H1 (cell line): Measurements from ENCODE around the gene OPA3. TPM values are rescaled to one million over a fixed set of nuclear protein-coding genes. Genes with fewer than 3 reads are reported as not detected.

ENCODE experiments used
- CTCF ChIA-PET: fragments of 300-600 bp; sonication (Branson Sonifier 250); formaldehyde crosslinking; loops from one replicate; lab custom pipeline; 2021; ENCODE audit not compliant: partially characterized antibody; lab: Charles Lee
- POLR2A ChIA-PET: fragments of 300-600 bp; sonication (Branson Sonifier 250); formaldehyde crosslinking; loops from one replicate; lab custom pipeline; 2021; ENCODE audit warnings: inconsistent platforms; ENCODE audit not compliant: partially characterized antibody; lab: Charles Lee
- DNase-seq, 2 experiments: peaks; one replicate each; pipeline versions ENCODE4 v3.0.0 to v3.0.0-alpha.2; 2010 to 2022; ENCODE audit warnings: low spot score in 2 of 2, low read depth in 1 of 2, mixed read lengths in 1 of 2
- FAIRE-seq: peaks from 2 replicates; lab custom pipeline; 2011; peaks lifted over from hg19 to GRCh38; lab: Jason Lieb, UNC
- H2AFZ ChIP-seq: 2 replicates; pipeline ENCODE4 v1.8.1; 2012; ENCODE audit warnings: low read length, inconsistent platforms
- H2AK5ac ChIP-seq: 2 replicates; pipeline ENCODE4 v1.6.1; 2013; ENCODE audit warnings: low read depth, low read length
- H2BK120ac ChIP-seq: replicated peaks from 2 replicates; pipeline ENCODE3; 2013; ENCODE audit warnings: low read depth, low read length, inconsistent platforms
- H2BK12ac ChIP-seq: 2 replicates; pipeline ENCODE4 v1.6.1; 2013; ENCODE audit warnings: low read depth, low read length
- H2BK15ac ChIP-seq: 2 replicates; pipeline ENCODE4 v1.6.1; 2013; ENCODE audit warnings: low read length
- H2BK20ac ChIP-seq: 2 replicates; pipeline ENCODE4 v1.6.1; 2013; ENCODE audit warnings: low read length
- H2BK5ac ChIP-seq: 2 replicates; pipeline ENCODE4 v1.6.1; 2013; ENCODE audit warnings: low read depth, low read length
- H3K14ac ChIP-seq: 2 replicates; pipeline ENCODE4 v1.6.1; 2013; ENCODE audit warnings: inconsistent platforms; ENCODE audit not compliant: insufficient read length
- H3K18ac ChIP-seq: 2 replicates; pipeline ENCODE4 v1.6.1; 2013; ENCODE audit warnings: low read length; ENCODE audit errors: extremely low read depth
- H3K23ac ChIP-seq: 2 replicates; pipeline ENCODE4 v1.6.1; 2013; ENCODE audit warnings: inconsistent platforms; ENCODE audit not compliant: insufficient read length
- H3K23me2 ChIP-seq: 2 replicates; pipeline ENCODE4 v1.6.1; 2013; ENCODE audit warnings: low read depth, low read length
- H3K27ac ChIP-seq: 2 replicates; pipeline ENCODE4 v1.6.1; 2011; ENCODE audit warnings: low read depth, low read length, inconsistent platforms
- H3K27me3 ChIP-seq, 4 experiments: replicated peaks in 1 of 4; 1 replicate in 1 of 4; 2 replicates in 3 of 4; pipeline versions ENCODE4 v1.6.1 to v1.8.1; 2011 to 2013; ENCODE audit warnings: low read length in 3 of 4, mild to moderate bottlenecking in 3 of 4, inconsistent platforms in 2 of 4, mixed read lengths in 2 of 4, moderate library complexity in 1 of 4; ENCODE audit not compliant: control insufficient read depth in 3 of 4, insufficient read depth in 3 of 4; ENCODE audit errors: extremely low read depth in 1 of 4
- H3K36me3 ChIP-seq, 4 experiments: 2 replicates each; pipeline versions ENCODE4 v1.6.1 to v1.8.1; 2011 to 2013; ENCODE audit warnings: mild to moderate bottlenecking in 4 of 4, low read length in 3 of 4, moderate library complexity in 2 of 4, control low read depth in 1 of 4, inconsistent platforms in 1 of 4; ENCODE audit not compliant: insufficient read depth in 4 of 4, control insufficient read depth in 2 of 4
- H3K4ac ChIP-seq: replicated peaks from 2 replicates; pipeline ENCODE3; 2013; ENCODE audit warnings: low read length, low read depth, mixed read lengths, inconsistent platforms; ENCODE audit not compliant: insufficient read length
- H3K4me1 ChIP-seq, 4 experiments: replicated peaks in 1 of 4; 1 replicate in 1 of 4; 2 replicates in 3 of 4; pipeline versions ENCODE4 v1.6.1 to v1.8.1; 2011 to 2013; ENCODE audit warnings: low read length in 3 of 4, inconsistent platforms in 2 of 4, mixed read lengths in 1 of 4; ENCODE audit not compliant: insufficient read depth in 4 of 4, control insufficient read depth in 3 of 4
- H3K4me2 ChIP-seq, 2 experiments: 2 replicates each; pipeline versions ENCODE4 v1.6.1 to v1.8.1; 2011 to 2013; ENCODE audit warnings: low read depth in 2 of 2, low read length in 2 of 2, control low read depth in 1 of 2, inconsistent platforms in 1 of 2, mild to moderate bottlenecking in 1 of 2; ENCODE audit not compliant: insufficient read depth in 1 of 2
- H3K4me3 ChIP-seq, 4 experiments: fragments of 200-600, 300-600 bp in 1 of 4; sonication (generic), shearing (Covaris generic), sonication (Bioruptor Twin) in 1 of 4; 2 replicates each; pipeline versions ENCODE4 v1.5.1 to v1.8.1; 2011 to 2016; ENCODE audit warnings: low read length in 4 of 4, low read depth in 3 of 4, control low read depth in 2 of 4, inconsistent platforms in 2 of 4, mild to moderate bottlenecking in 2 of 4, mixed read lengths in 1 of 4, moderate library complexity in 1 of 4; ENCODE audit not compliant: insufficient read depth in 2 of 4; ENCODE audit errors: extremely low read depth in 1 of 4
- H3K56ac ChIP-seq: replicated peaks from 2 replicates; pipeline ENCODE3; 2013; ENCODE audit warnings: low read depth, mild to moderate bottlenecking, mixed read lengths, low read length, inconsistent platforms; ENCODE audit not compliant: insufficient read length
- H3K79me1 ChIP-seq: 2 replicates; pipeline ENCODE4 v1.6.1; 2013; ENCODE audit warnings: low read depth, low read length, control low read depth
- H3K79me2 ChIP-seq, 2 experiments: 2 replicates each; pipeline versions ENCODE4 v1.6.1 to v1.8.1; 2012 to 2013; ENCODE audit warnings: low read length in 2 of 2, mild to moderate bottlenecking in 2 of 2, inconsistent platforms in 1 of 2; ENCODE audit not compliant: insufficient read depth in 2 of 2, control insufficient read depth in 1 of 2
- H3K9ac ChIP-seq, 4 experiments: replicated peaks in 1 of 4; 1 replicate in 1 of 4; 2 replicates in 3 of 4; pipeline versions ENCODE4 v1.6.1 to v1.8.1; 2011 to 2013; ENCODE audit warnings: low read depth in 3 of 4, low read length in 3 of 4, control low read depth in 2 of 4, mild to moderate bottlenecking in 2 of 4, moderate library complexity in 2 of 4, inconsistent platforms in 1 of 4; ENCODE audit errors: extremely low read depth in 1 of 4
- H3K9me3 ChIP-seq, 2 experiments: 2 replicates each; pipeline versions ENCODE4 v1.6.1 to v1.8.1; 2012 to 2013; ENCODE audit warnings: mild to moderate bottlenecking in 2 of 2, moderate library complexity in 2 of 2, control low read depth in 1 of 2, inconsistent platforms in 1 of 2, low read depth in 1 of 2, low read length in 1 of 2, mixed read lengths in 1 of 2; ENCODE audit not compliant: insufficient read depth in 2 of 2
- H4K20me1 ChIP-seq, 2 experiments: replicated peaks in 1 of 2; 2 replicates each; pipeline versions ENCODE3 to v1.8.1; 2011 to 2013; ENCODE audit warnings: inconsistent platforms in 2 of 2, low read length in 2 of 2, mild to moderate bottlenecking in 1 of 2; ENCODE audit not compliant: insufficient read depth in 2 of 2, control insufficient read depth in 1 of 2
- H4K5ac ChIP-seq: 2 replicates; pipeline ENCODE4 v1.6.1; 2013; ENCODE audit warnings: low read length, low read depth, mixed read lengths, inconsistent platforms; ENCODE audit not compliant: insufficient read length
- H4K8ac ChIP-seq: 2 replicates; pipeline ENCODE4 v1.8.0; 2013; ENCODE audit warnings: mild to moderate bottlenecking, moderate library complexity, low read length, inconsistent platforms; ENCODE audit not compliant: insufficient read depth; ENCODE audit errors: extremely low read depth
- H4K91ac ChIP-seq: replicated peaks from 2 replicates; pipeline ENCODE3; 2013; ENCODE audit warnings: low read length, mixed read lengths, inconsistent platforms; ENCODE audit not compliant: insufficient read length
- BACH1 ChIP-seq: IDR thresholded peaks from 2 replicates; pipeline ENCODE4 v1.6.1; 2012; ENCODE audit warnings: low read length, improper control_type of control experiment
- CHD2 ChIP-seq: IDR thresholded peaks from 2 replicates; pipeline ENCODE4 v1.6.1; 2012; ENCODE audit warnings: low read length, improper control_type of control experiment
- EGR1 ChIP-seq: IDR thresholded peaks from 2 replicates; pipeline ENCODE4 v1.6.1; 2011; ENCODE audit warnings: low read depth, low read length, borderline replicate concordance
- HDAC2 ChIP-seq, 2 experiments: fragments of 300-600 bp in 1 of 2; sonication (generic) in 1 of 2; IDR thresholded peaks; 2 replicates each; pipeline ENCODE4 v1.6.1; 2011 to 2012; ENCODE audit warnings: low read depth in 2 of 2, low read length in 2 of 2, mild to moderate bottlenecking in 2 of 2, moderate library complexity in 2 of 2, borderline replicate concordance in 1 of 2, inconsistent platforms in 1 of 2
- HDAC6 ChIP-seq: IDR thresholded peaks from one replicate; pipeline ENCODE4 v1.7.1; 2012; ENCODE audit warnings: low read depth, mild to moderate bottlenecking, inconsistent platforms, low read length, moderate library complexity
- RFX5 ChIP-seq: IDR thresholded peaks from 2 replicates; pipeline ENCODE4 v1.6.1; 2011; ENCODE audit warnings: low read depth, low read length, improper control_type of control experiment, borderline replicate concordance
- SRF ChIP-seq: IDR thresholded peaks from 2 replicates; pipeline ENCODE4 v1.6.1; 2011; ENCODE audit warnings: mild to moderate bottlenecking, low read depth, low read length, moderate library complexity
- TBP ChIP-seq: IDR thresholded peaks from 2 replicates; pipeline ENCODE4 v1.6.1; 2011; ENCODE audit warnings: low read depth, low read length, improper control_type of control experiment
- YY1 ChIP-seq: IDR thresholded peaks from 2 replicates; pipeline ENCODE4 v1.6.1; 2011; ENCODE audit warnings: low read depth, mild to moderate bottlenecking, low read length
- WGBS, 2 experiments: shearing (Covaris generic) in 1 of 2; methylation state at CpG; one replicate each; pipeline versions ENCODE4 v1.1.6 to v1.1.7; 2013 to 2015; ENCODE audit warnings: low lambda C conversion rate in 2 of 2, mixed read lengths in 2 of 2, inconsistent platforms in 1 of 2, low coverage in 1 of 2, missing lambda C conversion rate in 1 of 2; ENCODE audit not compliant: insufficient replicate concordance in 2 of 2, insufficient coverage in 1 of 2, insufficient read length in 1 of 2; ENCODE audit errors: extremely low coverage in 1 of 2, missing lambda C conversion rate in 1 of 2; 5-methylcytosine and 5-hydroxymethylcytosine counted together
- polyA plus RNA-seq, 7 experiments: library from polyadenylated mRNA; depleted of rRNA in 3 of 7; stranded (reverse) in 5 of 7; unstranded in 2 of 7; fragments of >200 nt in 5 of 7; fragments of 200-250 nt in 2 of 7; gene quantifications; 1 replicate in 5 of 7; 2 replicates in 1 of 7; 4 replicates in 1 of 7; pipeline versions ENCODE4 v1.2.1 to v1.2.3, GENCODE V29; 2011 to 2013; ENCODE audit warnings: missing spikeins in 2 of 7, mixed read lengths in 2 of 7
- total RNA-seq: library from RNA; stranded (reverse); fragmentation: NEBNext Ultra II Directional; extraction: Animal tissue kit (Norgen Biotek cat#: 25700); gene quantifications from 2 replicates; pipeline ENCODE4 v1.2.1, GENCODE V29; 2021
- TF ChIP-seq, protein P1 (sequence below): IDR thresholded peaks from 2 replicates; pipeline ENCODE4 v1.6.1; 2012; ENCODE audit warnings: low read length, inconsistent platforms

The OPA3 gene
- total and polyA plus RNA-seq, 2 of the 8 experiments (the other 6 are each of a cell fraction or from before 2014, with no cell fraction given), result 12.5 to 14.5 TPM

DNA sequence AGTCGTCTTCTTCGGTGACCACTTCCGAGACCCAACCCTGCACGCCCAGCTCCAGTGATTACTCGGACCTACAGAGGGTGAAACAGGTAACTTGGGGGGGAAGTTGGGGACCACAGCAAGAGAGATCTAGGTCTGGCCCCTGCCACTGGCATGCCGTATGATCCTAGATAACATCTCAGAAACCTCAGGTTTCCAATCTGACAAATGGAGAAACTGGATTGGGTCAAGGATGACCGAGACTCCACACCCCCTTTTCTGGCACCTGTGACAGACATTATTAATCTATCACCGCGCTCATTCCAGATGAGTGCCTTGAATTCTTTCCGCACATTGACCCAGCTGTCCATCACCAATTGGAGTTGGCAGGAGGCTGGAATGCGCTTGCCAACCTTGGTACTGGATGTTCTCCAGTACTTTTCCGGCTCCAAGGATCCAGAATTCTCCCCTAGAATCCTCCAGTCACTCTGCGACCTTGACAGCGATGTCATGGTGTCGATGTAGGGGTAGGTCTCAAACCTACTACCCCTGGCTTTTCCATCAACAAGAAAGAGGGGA, 60.0 kb downstream of the OPA3 start:
- no peak for FAIRE-seq
- Histone ChIP-seq H3K79me2 (no peaks in the 10 kb centered on the region), H2BK120ac (no peak overlapping the region), H2BK20ac (no peak overlapping the region), H2BK12ac (no peak overlapping the region), H2AK5ac (no peak overlapping the region), H3K4me3 (no peak overlapping the region), H2BK5ac (no peak overlapping the region), H3K56ac (no peak overlapping the region), H3K9ac (no peak overlapping the region), H3K18ac (no peak overlapping the region), H4K20me1 (peaks cover 0 to 12% of the 10 kb centered on the region in 2 experiments), H3K4me2 (no peak overlapping the region), H2AFZ (no peak overlapping the region), H3K14ac (no peak overlapping the region), H4K91ac (no peak overlapping the region), H3K36me3 (peaks cover 17 to 44% (median 27%) of the 10 kb centered on the region in 4 experiments), H3K4ac (no peak overlapping the region), H3K27me3 (peaks cover 0 to 5% (median 0%) of the 10 kb centered on the region in 4 experiments; a peak in 4 of 7 replicates), H4K5ac (no peak overlapping the region), H3K27ac (no peak overlapping the region), H4K8ac (no peak overlapping the region), H3K4me1 (peaks cover 0 to 14% (median 9%) of the 10 kb centered on the region in 4 experiments; a peak in 5 of 7 replicates), H3K9me3 (no peaks in the 10 kb centered on the region), H3K79me1 (peaks cover 2% of the 10 kb centered on the region; the same call in 1 of the 2 replicates), H3K23me2 (peaks cover 15% of the 10 kb centered on the region), H3K23ac (no peak overlapping the region), H2BK15ac (no peak overlapping the region)
- ChIA-PET CTCF (interaction anchor here (0.6 to 2.9 kb wide), 8 partner anchors 14 to 110 kb away, joined by 3 to 13 read pairs (median 6); partner anchors contain the start of gene PPM1N), POLR2A (interaction anchor here (0.8 kb wide), 1 partner anchor 16 kb away, joined by 3 read pairs; no protein-coding TSS in a partner anchor)
- no peak for DNase-seq
- WGBS, 2 experiments, result 94% methylated on average over 15 of the region's 15 CpGs; no CpG with 5 or more reads in 1 of the 2 experiments
- TF ChIP-seq YY1 (no peak), SRF (no peak), EGR1 (no peak), BACH1 (no peak), TBP (no peak), CHD2 (no peak), HDAC6 (no peak), RFX5 (no peak), HDAC2 (IDR thresholded peaks at IDR 0.05; ENCODE audit: borderline replicate concordance in 1 of 2, low read depth in 2 of 2, low read length in 2 of 2) (no peak)
- TF ChIP-seq, protein P1, sequence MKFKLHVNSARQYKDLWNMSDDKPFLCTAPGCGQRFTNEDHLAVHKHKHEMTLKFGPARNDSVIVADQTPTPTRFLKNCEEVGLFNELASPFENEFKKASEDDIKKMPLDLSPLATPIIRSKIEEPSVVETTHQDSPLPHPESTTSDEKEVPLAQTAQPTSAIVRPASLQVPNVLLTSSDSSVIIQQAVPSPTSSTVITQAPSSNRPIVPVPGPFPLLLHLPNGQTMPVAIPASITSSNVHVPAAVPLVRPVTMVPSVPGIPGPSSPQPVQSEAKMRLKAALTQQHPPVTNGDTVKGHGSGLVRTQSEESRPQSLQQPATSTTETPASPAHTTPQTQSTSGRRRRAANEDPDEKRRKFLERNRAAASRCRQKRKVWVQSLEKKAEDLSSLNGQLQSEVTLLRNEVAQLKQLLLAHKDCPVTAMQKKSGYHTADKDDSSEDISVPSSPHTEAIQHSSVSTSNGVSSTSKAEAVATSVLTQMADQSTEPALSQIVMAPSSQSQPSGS, result no peak
